RPMI7951 (cell line): ENCODE results near the gene ZBTB24. TPM values are rescaled to one million over a fixed set of nuclear protein-coding genes. Genes with fewer than 3 reads are reported as not detected.
A peak's percentile ranks its signal among the peaks of the same experiment; 100 is the strongest.

Source experiments
- DNase-seq: peaks from one replicate; pipeline ENCODE4 v3.0.0-alpha.2; 2012; ENCODE audit warnings: low read depth
- total RNA-seq: library from RNA; depleted of rRNA; stranded (reverse); fragments of >200 nt; shearing (Covaris generic); gene quantifications from 2 replicates; pipeline ENCODE4 v1.2.3, GENCODE V29; 2014

The ZBTB24 gene
- total RNA-seq, 1 experiment from 2014 or later = 8.4 TPM

- DNase-seq = no peak
Measured at GRCh38 chr6:109498936-109499335, 15.9 kb upstream of the ZBTB24 start.

GRCh38 chr6:109498052-109498451 is 15.0 kb upstream of the ZBTB24 start:
- no peak for DNase-seq

GRCh38 chr6:109496036-109496772 is 13.2 kb upstream of the ZBTB24 start:
- no peak for DNase-seq

- DNase-seq = no peak
Measured at GRCh38 chr6:109493865-109494264, 10.8 kb upstream of the ZBTB24 start.

GRCh38 chr6:109491207-109491938 is 8.4 kb upstream of the ZBTB24 start:
- DNase-seq = no peak

DNA sequence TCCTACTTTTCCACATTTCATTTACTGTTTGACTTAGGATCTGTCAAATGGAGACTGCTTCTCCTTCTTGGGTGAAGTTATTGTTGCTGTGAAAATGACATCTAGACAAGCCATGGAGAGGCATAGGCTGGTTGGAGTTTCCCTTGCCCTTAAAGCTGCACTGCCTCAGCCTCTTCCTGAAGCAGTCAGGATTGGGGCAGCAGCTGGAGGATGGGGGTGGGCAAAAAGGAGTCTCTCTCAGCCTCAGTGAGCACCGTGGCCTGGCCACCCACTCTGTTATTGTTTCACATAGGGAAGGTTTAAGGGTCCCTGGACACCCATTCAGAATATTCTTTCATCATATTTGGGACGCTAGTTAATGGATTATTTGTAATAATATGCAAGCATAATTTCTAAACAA is 7.7 kb upstream of the ZBTB24 start:
- DNase-seq = no peak

GRCh38 chr6:109488001-109488400 is 5.0 kb upstream of the ZBTB24 start:
- no peak for DNase-seq

DNA sequence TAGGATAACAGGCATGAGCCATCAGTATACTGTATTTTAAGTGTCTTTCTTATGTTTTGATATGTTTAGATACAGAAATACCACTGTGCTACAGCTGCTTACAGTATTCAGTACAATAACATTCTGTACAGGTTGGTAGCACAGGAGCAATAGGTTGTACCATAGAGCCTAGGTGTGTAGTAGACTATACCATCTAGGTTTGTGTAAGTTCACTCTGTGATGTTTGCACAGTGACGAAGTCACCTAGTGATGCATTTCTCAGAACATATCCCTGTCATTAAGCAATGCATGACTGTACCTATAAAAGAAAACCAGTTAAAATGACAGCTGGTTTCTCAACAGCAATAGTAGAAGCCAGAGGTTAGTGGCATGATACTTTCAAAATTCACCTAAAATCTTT is 3.0 kb upstream of the ZBTB24 start:
- DNase-seq = no peak

DNA sequence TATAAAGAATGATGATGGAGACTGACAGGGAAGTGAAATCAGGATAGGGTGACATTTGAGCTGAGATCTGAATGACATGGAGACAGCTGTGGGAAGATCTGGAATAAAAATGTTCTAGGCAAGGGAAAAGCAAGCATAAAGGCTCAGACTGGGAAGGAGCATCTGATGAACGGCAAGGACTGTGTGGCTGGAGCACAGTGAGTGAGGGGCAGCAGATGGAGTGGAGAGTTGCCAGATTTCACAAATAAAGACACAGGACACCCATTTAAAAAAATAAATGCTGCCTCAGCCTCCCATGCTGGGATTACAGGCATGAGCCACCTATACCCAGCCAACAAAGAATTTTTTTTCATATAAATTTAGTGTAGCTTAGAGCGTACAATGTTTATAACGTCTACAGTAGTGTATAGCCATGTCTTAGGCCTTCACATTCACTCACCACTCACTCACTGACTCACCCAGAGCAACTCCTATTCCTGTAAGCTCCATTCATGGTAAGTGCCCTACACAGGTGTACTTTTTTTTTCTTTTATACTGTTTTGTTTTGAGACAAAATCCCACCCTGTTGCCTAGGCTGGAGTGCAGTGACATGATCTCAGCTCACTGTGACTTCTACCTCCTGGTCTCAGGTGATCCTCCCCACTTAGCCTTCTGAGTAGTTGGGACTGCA is 2.4 kb upstream of the ZBTB24 start:
- no peak for DNase-seq

DNA sequence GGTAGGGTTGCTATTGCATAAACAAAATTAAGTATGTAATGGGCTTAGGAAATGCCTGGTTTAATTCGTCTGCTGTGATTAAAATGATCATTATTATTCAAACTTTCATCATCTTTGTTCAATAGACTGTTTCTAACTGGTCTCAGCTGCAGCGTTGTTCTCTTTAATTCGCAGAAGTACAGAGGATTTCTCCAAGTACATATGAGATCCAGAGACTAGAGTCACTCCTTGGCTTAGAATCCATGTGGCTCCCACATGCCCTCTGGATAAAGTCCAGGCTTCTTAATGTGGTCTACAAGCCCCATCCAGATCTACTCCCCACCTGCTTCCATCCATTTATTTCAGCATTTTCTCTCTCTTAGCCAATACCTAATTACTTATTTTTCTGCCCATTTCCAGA is 1.1 kb upstream of the ZBTB24 start:
- DNase-seq = peak; percentile 48

DNA sequence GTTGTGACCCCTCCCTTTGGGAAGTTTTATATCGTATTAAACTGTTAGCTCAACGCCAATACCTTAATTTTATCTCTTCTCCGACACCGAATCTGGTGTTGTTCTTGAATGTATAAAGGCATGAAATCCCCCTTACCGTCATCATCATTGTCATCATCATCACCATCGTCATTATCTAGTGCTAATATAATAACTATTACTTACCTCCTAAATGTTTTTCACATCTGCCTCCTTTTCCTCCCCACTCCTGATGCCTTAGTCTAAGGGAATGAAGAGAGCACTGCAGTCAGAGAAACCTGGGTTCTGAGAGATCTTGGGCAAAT is 677 bp upstream of the ZBTB24 start:
- no peak for DNase-seq

- DNase-seq = no peak
Measured at GRCh38 chr6:109480993-109481480, 2.0 kb downstream of the ZBTB24 start.

DNA sequence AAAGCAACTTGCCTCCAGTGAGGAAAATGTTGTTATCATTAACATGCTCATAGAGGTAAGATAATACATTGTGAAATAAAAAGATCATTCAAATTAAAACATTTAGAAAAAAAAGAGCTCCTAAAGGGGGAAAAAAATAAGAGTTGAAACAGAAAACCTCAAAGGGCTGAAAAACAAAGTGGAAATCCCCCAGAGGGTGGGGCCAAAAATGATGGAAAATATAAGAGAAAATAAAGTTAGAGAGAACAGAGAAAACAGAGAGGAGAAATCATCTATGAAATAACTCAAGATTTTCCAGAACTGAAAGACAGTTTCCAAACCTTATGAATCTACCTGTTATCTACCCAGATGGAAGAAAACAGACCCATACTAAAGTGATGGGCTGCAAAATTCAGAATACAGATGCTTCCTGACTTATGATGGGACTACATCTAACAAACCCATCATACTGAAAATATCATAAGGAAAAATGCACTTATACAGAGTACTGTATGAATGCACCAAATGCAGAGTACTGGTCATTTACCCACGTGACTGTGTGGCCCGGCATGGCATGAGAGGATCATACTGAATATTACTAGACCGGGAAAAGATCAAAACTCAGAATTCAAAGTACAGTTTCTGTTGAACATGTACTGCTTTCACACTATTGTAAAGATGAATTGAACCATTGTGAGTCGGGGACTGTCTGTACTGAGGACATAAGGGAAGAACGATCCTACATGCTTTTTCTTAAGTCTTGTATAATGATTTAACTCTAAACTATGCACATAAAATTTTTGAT is 4.0 kb downstream of the ZBTB24 start:
- no peak for DNase-seq

DNA sequence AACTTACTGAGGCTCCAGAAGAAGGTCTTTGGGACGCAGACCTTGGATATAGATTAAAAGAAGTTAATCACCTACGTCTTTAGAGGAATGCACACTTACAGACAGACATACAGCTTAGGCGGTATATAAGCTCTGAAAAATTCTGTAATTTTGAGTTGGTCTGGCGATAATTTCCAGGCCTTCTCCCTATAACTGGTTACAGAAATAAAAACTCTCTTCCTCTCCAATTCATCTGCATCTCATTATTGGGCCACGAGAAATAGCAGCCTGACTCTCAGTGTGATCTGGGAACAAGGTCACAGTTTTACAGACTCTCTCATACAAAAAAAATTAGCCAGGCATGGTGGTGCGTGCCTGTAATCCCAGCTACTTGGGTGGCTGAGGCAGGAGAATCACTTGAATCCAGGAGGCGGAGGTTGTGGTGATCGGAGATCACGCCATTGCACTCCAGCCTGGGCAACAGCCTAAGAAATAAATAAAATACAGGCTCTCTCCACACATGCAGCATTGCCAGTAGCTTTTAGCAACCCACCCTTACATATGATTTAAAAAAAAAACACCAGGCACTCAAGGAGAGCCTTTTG is 4.7 kb downstream of the ZBTB24 start:
- DNase-seq = no peak

GRCh38 chr6:109477725-109478124 is 5.3 kb downstream of the ZBTB24 start:
- no peak for DNase-seq

- DNase-seq = no peak
Measured at GRCh38 chr6:109477184-109477583, 5.8 kb downstream of the ZBTB24 start.

DNA sequence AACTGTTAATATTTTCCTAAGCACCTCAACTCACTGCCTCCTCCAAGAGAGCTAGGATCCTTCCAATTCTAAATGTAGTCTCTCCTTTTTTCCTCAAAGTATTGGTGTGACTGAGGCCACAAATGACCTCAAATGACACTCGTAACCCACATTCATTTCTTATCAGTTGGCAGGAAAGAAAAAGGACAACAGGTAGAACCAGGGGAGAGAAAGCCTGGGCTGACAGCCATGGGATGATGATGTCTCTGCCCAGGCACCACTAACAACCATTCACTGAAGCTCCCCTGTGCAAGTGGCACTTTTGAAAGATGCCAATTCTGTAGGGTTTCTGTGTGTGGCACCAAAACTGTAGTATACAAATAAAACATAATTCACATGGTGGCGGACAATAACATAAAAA is 7.4 kb downstream of the ZBTB24 start:
- no peak for DNase-seq

- DNase-seq = no peak
Measured at GRCh38 chr6:109474995-109475394, 8.0 kb downstream of the ZBTB24 start.

- DNase-seq = no peak
Measured at GRCh38 chr6:109473120-109473519, 9.9 kb downstream of the ZBTB24 start.

GRCh38 chr6:109472132-109472995 is 10.7 kb downstream of the ZBTB24 start:
- no peak for DNase-seq
